Upper lobe of right lung (tissue), 1 donor: Measurements from ENCODE around the gene SLC9A9. TPM values are rescaled to one million over a fixed set of nuclear protein-coding genes. Genes with fewer than 3 reads are reported as not detected.

Experiments used
- ATAC-seq: fragments of 200-7000 bp; cut with Tn5 transposase; one replicate; pipeline ENCODE4 v1.9.1; 2020; ENCODE audit warnings: mild to moderate bottlenecking, moderate library complexity
- DNase-seq: peaks from one replicate; pipeline ENCODE4 v3.0.0-alpha.2; 2020
- H3K27ac ChIP-seq: fragments of 200-600 bp; one replicate; pipeline ENCODE4 v1.8.0; 2022
- H3K27me3 ChIP-seq: fragments of 200-600 bp; one replicate; pipeline ENCODE4 v1.8.0; 2022; ENCODE audit warnings: mild to moderate bottlenecking
- H3K36me3 ChIP-seq: fragments of 200-600 bp; one replicate; pipeline ENCODE4 v1.8.0; 2022
- H3K4me1 ChIP-seq: fragments of 200-600 bp; one replicate; pipeline ENCODE4 v1.8.0; 2022
- H3K4me3 ChIP-seq: fragments of 200-600 bp; one replicate; pipeline ENCODE4 v1.8.0; 2022; ENCODE audit warnings: mild to moderate bottlenecking
- H3K9me3 ChIP-seq: fragments of 200-600 bp; one replicate; pipeline ENCODE4 v1.8.0; 2022
- CTCF ChIP-seq: fragments of 200-600 bp; IDR thresholded peaks from one replicate; pipeline ENCODE4 v1.8.0; 2022; ENCODE audit warnings: antibody characterized with exemption
- intact Hi-C: fragments of 100-400 bp; cut with DNase I; formaldehyde crosslinking; loops from one replicate; pipeline ENCODE4 v1.11.0; 2022
- total RNA-seq: library from RNA; stranded (reverse); fragmentation: NEBNext Ultra II Directional; extraction: Animal tissue kit (Norgen Biotek cat#: 25700); gene quantifications from one replicate; pipeline ENCODE4 v1.2.1, GENCODE V29; 2021
- donor health status: DM: no; HTN: yes; CAD: no; lungs with severe emphysema.

The SLC9A9 gene
- total RNA-seq, 1 donor from 2014 or later = 13.3 TPM

GRCh38 chr3:143278721-143279120 is 569.5 kb downstream of the SLC9A9 start:
- H3K27me3 ChIP-seq = no peaks in the 10 kb centered on the region
- DNase-seq = no peak

GRCh38 chr3:143277531-143277930 is 570.7 kb downstream of the SLC9A9 start:
- H3K4me3 ChIP-seq = no peak overlapping the region
- DNase-seq (no peak), ATAC-seq (no peak)
- H3K27ac ChIP-seq = no peak overlapping the region
- intact Hi-C loops = no loop called here
- H3K36me3 ChIP-seq = no peaks in the 10 kb centered on the region
- no peaks in the 10 kb centered on the region for H3K27me3 ChIP-seq
- no peak for TF ChIP-seq CTCF
- no peaks in the 10 kb centered on the region for H3K9me3 ChIP-seq
- no peaks in the 10 kb centered on the region for H3K4me1 ChIP-seq

More at GRCh38 chr3:143278721-143279120, 569.5 kb downstream of the SLC9A9 start:
- no peak for TF ChIP-seq CTCF
- intact Hi-C loops = no loop called here
- Histone ChIP-seq H3K9me3 (no peaks in the 10 kb centered on the region), H3K4me3 (no peak overlapping the region), H3K36me3 (no peaks in the 10 kb centered on the region), H3K27ac (no peak overlapping the region), H3K4me1 (no peaks in the 10 kb centered on the region)
- no peak for ATAC-seq

GRCh38 chr3:143276592-143276991 is 571.7 kb downstream of the SLC9A9 start:
- no peaks in the 10 kb centered on the region for H3K36me3 ChIP-seq
- no peak overlapping the region for H3K4me3 ChIP-seq
- intact Hi-C loops = no loop called here
- no peaks in the 10 kb centered on the region for H3K9me3 ChIP-seq
- H3K27ac ChIP-seq = no peak overlapping the region
- TF ChIP-seq CTCF = no peak
- H3K27me3 ChIP-seq = no peaks in the 10 kb centered on the region
- H3K4me1 ChIP-seq = no peaks in the 10 kb centered on the region
- DNase-seq = no peak
- no peak for ATAC-seq

GRCh38 chr3:143273975-143274690 is 574.1 kb downstream of the SLC9A9 start:
- no peak overlapping the region for H3K27ac ChIP-seq
- no peaks in the 10 kb centered on the region for H3K36me3 ChIP-seq
- no peaks in the 10 kb centered on the region for H3K27me3 ChIP-seq
- no peaks in the 10 kb centered on the region for H3K4me1 ChIP-seq
- intact Hi-C loops = no loop called here
- no peak for DNase-seq
- H3K4me3 ChIP-seq = no peak overlapping the region
- ATAC-seq = no peak
- no peak for TF ChIP-seq CTCF
- H3K9me3 ChIP-seq = no peaks in the 10 kb centered on the region

GRCh38 chr3:143271136-143271535 is 577.1 kb downstream of the SLC9A9 start:
- TF ChIP-seq CTCF = no peak
- Histone ChIP-seq H3K4me3 (no peak overlapping the region), H3K27me3 (no peaks in the 10 kb centered on the region), H3K4me1 (no peaks in the 10 kb centered on the region), H3K27ac (no peak overlapping the region), H3K36me3 (no peaks in the 10 kb centered on the region), H3K9me3 (no peaks in the 10 kb centered on the region)
- intact Hi-C loops = no loop called here
- DNase-seq (no peak), ATAC-seq (no peak)

GRCh38 chr3:143269741-143270140 is 578.5 kb downstream of the SLC9A9 start:
- Histone ChIP-seq H3K9me3 (no peaks in the 10 kb centered on the region), H3K4me1 (no peaks in the 10 kb centered on the region), H3K27ac (no peak overlapping the region), H3K27me3 (no peaks in the 10 kb centered on the region), H3K36me3 (no peaks in the 10 kb centered on the region), H3K4me3 (no peak overlapping the region)
- ATAC-seq = no peak
- intact Hi-C loops = no loop called here
- TF ChIP-seq CTCF = no peak
- DNase-seq = no peak
